Prostate gland (tissue), 2 donors: Measurements from ENCODE around the gene RHCE.
"Not testable (repeated sequence)": the region's sequence is repeated elsewhere in the genome, so short reads cannot be mapped to it uniquely, and the experiment has no call there.

Experiments
- CTCF ChIP-seq, 4 experiments: fragments of 200-600 bp in 2 of 4; fragments of 450-650 bp in 2 of 4; sonication (generic) in 2 of 4; IDR thresholded peaks; 1 replicate in 3 of 4; 2 replicates in 1 of 4; pipeline ENCODE4 v1.5.1; 2016 to 2019; ENCODE audit warnings: antibody characterized with exemption in 4 of 4, mild to moderate bottlenecking in 2 of 4, moderate library complexity in 2 of 4
- POLR2AphosphoS5 ChIP-seq: sonication (generic); formaldehyde crosslinking; IDR thresholded peaks from one replicate; pipeline ENCODE4 v1.6.1; 2017; ENCODE audit warnings: antibody characterized with exemption

- not testable (repeated sequence) for TF ChIP-seq CTCF (IDR thresholded peaks at IDR 0.05); POLR2AphosphoS5
Observed at GRCh38 chr1:25327864-25328790, 92.5 kb downstream of the RHCE start.
